ENCODE measurements around the gene DNAJC5.

DNA sequence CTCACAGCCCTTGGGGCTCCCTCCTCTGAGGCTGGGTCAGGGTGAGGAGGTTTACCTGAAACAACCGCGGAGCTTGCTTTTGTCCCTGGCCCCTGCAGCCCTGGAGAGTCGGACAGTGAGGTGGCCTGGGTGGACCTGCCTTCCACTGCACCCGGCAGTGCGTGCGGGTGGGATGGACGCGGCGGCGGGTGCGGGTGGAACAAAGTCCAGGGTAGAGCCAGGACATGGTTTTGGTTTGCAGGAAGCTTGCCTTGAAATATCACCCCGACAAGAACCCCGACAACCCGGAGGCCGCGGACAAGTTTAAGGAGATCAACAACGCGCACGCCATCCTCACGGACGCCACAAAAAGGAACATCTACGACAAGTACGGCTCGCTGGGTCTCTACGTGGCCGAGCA lies 34.1 kb downstream of the DNAJC5 start:
- TF ChIP-seq EZH2phosphoT487 (IDR thresholded peaks at IDR 0.05; ENCODE audit: unreplicated experiment) (no peak), CTCF (conservative IDR thresholded peaks at IDR 0.05; ENCODE audit: low read depth in 2 of 2) (no peak), JUNB (IDR thresholded peaks at IDR 0.05; ENCODE audit: unreplicated experiment) (no peak), EZH2 (IDR thresholded peaks at IDR 0.05; ENCODE audit: low read depth, unreplicated experiment) (no peak), CREB1 (CRISPR knock-in tag; IDR thresholded peaks at IDR 0.05; ENCODE audit: low read depth) (no peak), POLR2AphosphoS5 (IDR thresholded peaks at IDR 0.05; ENCODE audit: low read depth) (no peak)
- TF ChIP-seq, protein P1, sequence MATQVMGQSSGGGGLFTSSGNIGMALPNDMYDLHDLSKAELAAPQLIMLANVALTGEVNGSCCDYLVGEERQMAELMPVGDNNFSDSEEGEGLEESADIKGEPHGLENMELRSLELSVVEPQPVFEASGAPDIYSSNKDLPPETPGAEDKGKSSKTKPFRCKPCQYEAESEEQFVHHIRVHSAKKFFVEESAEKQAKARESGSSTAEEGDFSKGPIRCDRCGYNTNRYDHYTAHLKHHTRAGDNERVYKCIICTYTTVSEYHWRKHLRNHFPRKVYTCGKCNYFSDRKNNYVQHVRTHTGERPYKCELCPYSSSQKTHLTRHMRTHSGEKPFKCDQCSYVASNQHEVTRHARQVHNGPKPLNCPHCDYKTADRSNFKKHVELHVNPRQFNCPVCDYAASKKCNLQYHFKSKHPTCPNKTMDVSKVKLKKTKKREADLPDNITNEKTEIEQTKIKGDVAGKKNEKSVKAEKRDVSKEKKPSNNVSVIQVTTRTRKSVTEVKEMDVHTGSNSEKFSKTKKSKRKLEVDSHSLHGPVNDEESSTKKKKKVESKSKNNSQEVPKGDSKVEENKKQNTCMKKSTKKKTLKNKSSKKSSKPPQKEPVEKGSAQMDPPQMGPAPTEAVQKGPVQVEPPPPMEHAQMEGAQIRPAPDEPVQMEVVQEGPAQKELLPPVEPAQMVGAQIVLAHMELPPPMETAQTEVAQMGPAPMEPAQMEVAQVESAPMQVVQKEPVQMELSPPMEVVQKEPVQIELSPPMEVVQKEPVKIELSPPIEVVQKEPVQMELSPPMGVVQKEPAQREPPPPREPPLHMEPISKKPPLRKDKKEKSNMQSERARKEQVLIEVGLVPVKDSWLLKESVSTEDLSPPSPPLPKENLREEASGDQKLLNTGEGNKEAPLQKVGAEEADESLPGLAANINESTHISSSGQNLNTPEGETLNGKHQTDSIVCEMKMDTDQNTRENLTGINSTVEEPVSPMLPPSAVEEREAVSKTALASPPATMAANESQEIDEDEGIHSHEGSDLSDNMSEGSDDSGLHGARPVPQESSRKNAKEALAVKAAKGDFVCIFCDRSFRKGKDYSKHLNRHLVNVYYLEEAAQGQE (IDR thresholded peaks at IDR 0.05; ENCODE audit: unreplicated experiment): no peak
